ENCODE results near the gene ZNRF1. TPM values are rescaled to one million over a fixed set of nuclear protein-coding genes. Genes with fewer than 3 reads are reported as not detected.
A peak's percentile ranks its signal among the peaks of the same experiment; 100 is the strongest.

ZNRF1 gene
- total and polyA plus RNA-seq, 2 of the 4 experiments (the other 2 are of a cell fraction) = 8.2 to 20.7 TPM

DNA sequence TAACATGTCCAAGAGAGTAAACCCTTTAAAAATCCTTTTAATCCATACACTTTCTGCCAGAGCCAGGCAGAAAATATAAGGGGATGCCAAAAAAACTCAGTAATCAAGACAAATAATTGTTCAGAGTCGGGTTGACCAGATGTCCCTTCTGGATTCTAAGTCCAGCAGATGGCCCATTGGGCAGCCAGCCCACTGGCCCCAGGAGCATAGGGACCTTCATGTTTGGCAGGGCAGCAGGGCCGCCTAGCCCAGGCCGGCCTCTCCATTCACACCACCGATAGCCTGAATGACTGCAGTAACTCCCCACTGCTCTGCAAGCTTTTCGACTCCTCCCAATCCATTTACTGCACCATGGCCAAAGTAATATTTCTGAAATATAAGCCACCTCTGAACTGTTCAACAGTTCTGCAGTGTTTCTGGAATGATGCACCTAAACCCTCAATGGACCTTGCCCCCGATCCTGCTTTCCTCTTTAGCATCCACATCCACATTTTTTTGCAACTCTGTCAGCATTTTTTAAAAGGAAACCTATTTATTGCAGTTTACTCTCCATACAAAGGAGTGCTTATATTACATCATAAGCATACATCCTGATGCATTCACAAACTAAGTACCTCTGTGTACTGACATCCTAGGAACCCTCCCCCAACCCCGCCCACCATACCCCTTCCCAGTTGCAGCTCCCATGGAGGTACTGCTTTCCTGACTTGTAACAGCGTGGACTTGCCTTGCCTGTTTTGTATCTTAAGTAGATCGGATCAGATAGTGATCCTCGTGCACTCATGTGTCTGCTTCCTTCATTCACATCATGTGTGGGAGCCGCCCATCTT, 71.4 kb downstream of the ZNRF1 start:
- H2BK5ac ChIP-seq (ENCODE audit: low read depth, low read length, poor library complexity, severe bottlenecking) = no peak overlapping the region
- H3K4me3 ChIP-seq (ENCODE audit: insufficient read depth, low read depth, low read length) = no peak overlapping the region
- no TSS peak for BruUV-seq (replicated peaks)

More for the DNA sequence above, 71.4 kb downstream of the ZNRF1 start:
- H2AK9ac ChIP-seq (replicated peaks; ENCODE audit: low read depth, low read length, poor library complexity) = peak overlapping the region; percentile 44
- no peak overlapping the region for H3K14ac ChIP-seq (replicated peaks; ENCODE audit: low read depth, low read length)
- WGBS, 2 experiments (ENCODE audit: extremely low coverage in 2 of 2, insufficient read length in 1 of 2) = 74% methylated on average over 4 of the region's 11 CpGs; no CpG with 5 or more reads in 1 of the 2 experiments
- no peak overlapping the region for H3K23ac ChIP-seq (ENCODE audit: low read depth, low read length)
- no peak overlapping the region for H3K9ac ChIP-seq (ENCODE audit: low read depth, low read length)
- ChIA-PET CTCF (no interaction called here), POLR2A (ENCODE audit: unreplicated experiment) (no interaction called here)
- no peak overlapping the region for H2BK120ac ChIP-seq (ENCODE audit: low read depth, low read length)
- no peak overlapping the region for H3K56ac ChIP-seq (ENCODE audit: extremely low read depth, insufficient read depth, low read length)
- no peak overlapping the region for H3K4ac ChIP-seq (ENCODE audit: low read depth, low read length)
- no peak overlapping the region for H2BK20ac ChIP-seq (ENCODE audit: low read depth, low read length)
- H3K36me3 ChIP-seq (ENCODE audit: control insufficient read depth, insufficient read depth, low read length) = no peaks in the 10 kb centered on the region
- no peaks in the 10 kb centered on the region for H3K9me3 ChIP-seq (ENCODE audit: control insufficient read depth, insufficient read depth, low read length)
- TF ChIP-seq MAFK (IDR thresholded peaks at IDR 0.05; ENCODE audit: low read depth, low read length) (peak; percentile 57), SMC3 (IDR thresholded peaks at IDR 0.05; ENCODE audit: low read depth, low read length) (no peak)
- H4K91ac ChIP-seq (ENCODE audit: insufficient read depth, low read depth, low read length) = no peak overlapping the region
- H3K27ac ChIP-seq (ENCODE audit: insufficient read depth, low read length) = no peak overlapping the region
- intact Hi-C loops (cut with micrococcal nuclease) (no loop called here), dilution Hi-C loops (cut with HindIII; ENCODE audit: low sequenced_read_pairs, unreplicated experiment) (no loop called here), in situ Hi-C loops (cut with MboI; ENCODE audit: low sequenced_read_pairs) (no loop called here)
- DNase-seq (no peak), ATAC-seq (ENCODE audit: low read depth) (peak; percentile 65)
- peaks cover 50 to 64% of the 10 kb centered on the region in 2 experiments for H3K79me1 ChIP-seq (ENCODE audit: low read depth in 1 of 2, low read length in 2 of 2)
- H3K27me3 ChIP-seq (ENCODE audit: control insufficient read depth, insufficient read depth, low read length) = no peaks in the 10 kb centered on the region
- H4K5ac ChIP-seq (ENCODE audit: low read depth, low read length) = no peak overlapping the region
- H4K8ac ChIP-seq (ENCODE audit: low read depth in 2 of 2, low read length in 2 of 2) = no peak overlapping the region
- H3K4me2 ChIP-seq (ENCODE audit: low read depth, low read length) = no peak overlapping the region
- H2AFZ ChIP-seq (replicated peaks; ENCODE audit: low read length, poor library complexity) = no peak overlapping the region
- peaks cover 17% of the 10 kb centered on the region for H3K9me1 ChIP-seq (ENCODE audit: insufficient read depth, low read length)
- no peak overlapping the region for H3K18ac ChIP-seq (ENCODE audit: low read depth, low read length)
- no peak overlapping the region for H2AK5ac ChIP-seq (ENCODE audit: low read depth, low read length)
- H2BK15ac ChIP-seq (ENCODE audit: low read depth, low read length) = no peak overlapping the region
- H4K20me1 ChIP-seq (ENCODE audit: insufficient read depth, low read length) = peaks cover 52% of the 10 kb centered on the region
- H3K4me1 ChIP-seq (ENCODE audit: control insufficient read depth, insufficient read depth, low read length) = peaks cover 11% of the 10 kb centered on the region
